MCF 10A (cell line): ENCODE data around the gene FREY1. TPM values are rescaled to one million over a fixed set of nuclear protein-coding genes. Genes with fewer than 3 reads are reported as not detected.
A peak's percentile ranks its signal among the peaks of the same experiment; 100 is the strongest.

ENCODE experiments used
- BruUV-seq: library from RNA; stranded (reverse); fragments of 400-500 nt; replicated peaks from 2 replicates; lab custom pipeline; 2021; lab: Mats Ljungman, UMichigan
- CTCF ChIA-PET: fragments of 300-600 bp; sonication (Branson Sonifier 250); formaldehyde crosslinking; extraction: SDS; loops from one replicate; lab custom pipeline; 2021; ENCODE audit warnings: antibody characterized with exemption, inconsistent platforms; lab: Yijun Ruan, JAX
- POLR2A ChIA-PET: fragments of 300-600, 350-650 bp; sonication (Branson Sonifier 250); formaldehyde crosslinking; extraction: SDS; loops from one replicate; lab custom pipeline; 2020; ENCODE audit warnings: antibody characterized with exemption, inconsistent platforms; lab: Yijun Ruan, JAX
- DNase-seq: peaks from one replicate; pipeline ENCODE4 v3.0.0-alpha.2; 2018; ENCODE audit not compliant: unreplicated experiment
- H3K27ac Mint-ChIP-seq: one replicate; pipeline ENCODE4 v1.8.0; 2022; ENCODE audit warnings: mild to moderate bottlenecking, low read depth, mixed read lengths; ENCODE audit not compliant: unreplicated experiment
- H3K27me3 Mint-ChIP-seq: one replicate; pipeline ENCODE4 v1.8.0; 2022; ENCODE audit warnings: mixed read lengths; ENCODE audit not compliant: insufficient read depth, unreplicated experiment
- H3K36me3 Mint-ChIP-seq: one replicate; pipeline ENCODE4 v1.8.0; 2022; ENCODE audit warnings: mild to moderate bottlenecking, moderate library complexity, mixed read lengths; ENCODE audit not compliant: insufficient read depth, unreplicated experiment
- H3K4me1 Mint-ChIP-seq: one replicate; pipeline ENCODE4 v1.8.0; 2022; ENCODE audit warnings: mixed read lengths; ENCODE audit not compliant: insufficient read depth, unreplicated experiment
- H3K4me3 Mint-ChIP-seq: one replicate; pipeline ENCODE4 v1.8.0; 2022; ENCODE audit warnings: mild to moderate bottlenecking, moderate library complexity, mixed read lengths; ENCODE audit not compliant: unreplicated experiment
- H3K9me3 Mint-ChIP-seq: one replicate; pipeline ENCODE4 v1.8.0; 2022; ENCODE audit warnings: mixed read lengths; ENCODE audit not compliant: unreplicated experiment
- intact Hi-C: fragments of 100-400 bp; cut with micrococcal nuclease; formaldehyde crosslinking; loops from 2 replicates; pipeline ENCODE4 v1.14.1; 2022
- total RNA-seq: library from RNA; stranded (reverse); gene quantifications from 2 replicates; pipeline ENCODE4 v1.2.3, GENCODE V29; 2022
- TF ChIP-seq, protein P1 (sequence below): fragments of 200-600 bp; IDR thresholded peaks from one replicate; pipeline ENCODE4 v1.8.0; 2022; ENCODE audit warnings: antibody characterized with exemption, mild to moderate bottlenecking; ENCODE audit not compliant: unreplicated experiment

FREY1 gene
- total RNA-seq, 1 experiment from 2014 or later, result 1.3 TPM

DNA sequence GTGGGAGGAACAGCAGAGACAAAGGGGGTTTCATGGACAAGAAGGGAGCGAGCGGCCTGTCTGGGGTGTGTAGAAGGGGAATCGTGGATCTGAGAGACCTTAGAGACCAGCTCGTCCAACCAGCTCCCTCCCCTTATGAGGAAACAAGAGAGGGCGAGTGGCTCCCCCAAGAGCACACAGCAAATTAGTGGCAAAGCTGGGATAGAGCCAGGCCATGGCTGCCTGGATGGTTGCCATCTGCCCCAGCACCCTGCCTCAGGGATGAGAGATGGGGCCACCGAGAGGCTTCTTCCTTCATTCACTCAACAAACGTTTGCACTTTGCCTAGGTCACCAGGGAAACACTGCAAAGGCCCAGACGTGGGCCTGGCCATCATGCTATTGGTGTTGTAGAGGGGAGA lies 17.5 kb downstream of the FREY1 start:
- POLR2A ChIA-PET, result interaction anchor here (0.6 to 0.8 kb wide), 2 partner anchors 27 to 85 kb away, joined by 3 to 4 read pairs; no protein-coding TSS in a partner anchor
- no peak for DNase-seq
- CTCF ChIA-PET, result interaction anchor here (1.3 kb wide), 1 partner anchor 11 kb away, joined by 5 read pairs; no protein-coding TSS in a partner anchor

DNA sequence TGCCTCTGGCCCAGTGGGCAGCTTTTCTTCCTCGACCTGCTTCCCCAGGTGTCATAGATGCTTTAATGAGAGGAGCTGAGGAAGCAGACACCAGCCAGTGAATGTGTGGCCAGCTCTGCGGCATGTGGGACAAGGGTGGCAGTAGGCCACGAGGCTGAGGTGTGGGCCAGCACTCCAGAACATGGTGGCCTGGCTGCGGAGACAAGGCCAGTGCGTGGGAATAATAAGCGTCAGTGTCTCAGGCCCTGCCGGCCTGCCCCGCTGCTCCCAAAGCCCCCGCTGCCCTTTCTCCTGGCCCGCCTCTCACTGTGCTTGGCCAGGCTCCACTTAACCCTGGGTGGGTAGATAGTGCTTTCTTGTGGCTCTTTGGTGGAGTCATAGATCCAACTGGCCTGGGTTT lies 19.5 kb downstream of the FREY1 start:
- Mint-ChIP-seq H3K27ac (no peak overlapping the region), H3K27me3 (peaks cover 12% of the 10 kb centered on the region), H3K4me1 (no peaks in the 10 kb centered on the region), H3K36me3 (no peaks in the 10 kb centered on the region), H3K4me3 (no peak overlapping the region), H3K9me3 (no peaks in the 10 kb centered on the region)
- ChIA-PET POLR2A (interaction anchor here (0.6 kb wide), 1 partner anchor 23 kb away, joined by 4 read pairs; no protein-coding TSS in a partner anchor), CTCF (interaction anchor here (1.0 to 1.5 kb wide), 2 partner anchors 15 to 78 kb away, joined by 3 to 5 read pairs; no protein-coding TSS in a partner anchor)
- TF ChIP-seq, protein P1, sequence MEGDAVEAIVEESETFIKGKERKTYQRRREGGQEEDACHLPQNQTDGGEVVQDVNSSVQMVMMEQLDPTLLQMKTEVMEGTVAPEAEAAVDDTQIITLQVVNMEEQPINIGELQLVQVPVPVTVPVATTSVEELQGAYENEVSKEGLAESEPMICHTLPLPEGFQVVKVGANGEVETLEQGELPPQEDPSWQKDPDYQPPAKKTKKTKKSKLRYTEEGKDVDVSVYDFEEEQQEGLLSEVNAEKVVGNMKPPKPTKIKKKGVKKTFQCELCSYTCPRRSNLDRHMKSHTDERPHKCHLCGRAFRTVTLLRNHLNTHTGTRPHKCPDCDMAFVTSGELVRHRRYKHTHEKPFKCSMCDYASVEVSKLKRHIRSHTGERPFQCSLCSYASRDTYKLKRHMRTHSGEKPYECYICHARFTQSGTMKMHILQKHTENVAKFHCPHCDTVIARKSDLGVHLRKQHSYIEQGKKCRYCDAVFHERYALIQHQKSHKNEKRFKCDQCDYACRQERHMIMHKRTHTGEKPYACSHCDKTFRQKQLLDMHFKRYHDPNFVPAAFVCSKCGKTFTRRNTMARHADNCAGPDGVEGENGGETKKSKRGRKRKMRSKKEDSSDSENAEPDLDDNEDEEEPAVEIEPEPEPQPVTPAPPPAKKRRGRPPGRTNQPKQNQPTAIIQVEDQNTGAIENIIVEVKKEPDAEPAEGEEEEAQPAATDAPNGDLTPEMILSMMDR, result no peak
- intact Hi-C loops, result no loop called here
- no TSS peak for BruUV-seq
- no peak for DNase-seq

More for the DNA sequence above, 17.5 kb downstream of the FREY1 start:
- intact Hi-C loops, result no loop called here
- H3K4me1 Mint-ChIP-seq, result no peaks in the 10 kb centered on the region
- TF ChIP-seq, protein P1, result no peak
- no peaks in the 10 kb centered on the region for H3K36me3 Mint-ChIP-seq
- peaks cover 12% of the 10 kb centered on the region for H3K27me3 Mint-ChIP-seq
- H3K9me3 Mint-ChIP-seq, result no peaks in the 10 kb centered on the region
- no peak overlapping the region for H3K27ac Mint-ChIP-seq
- BruUV-seq, result no TSS peak
- H3K4me3 Mint-ChIP-seq, result no peak overlapping the region

DNA sequence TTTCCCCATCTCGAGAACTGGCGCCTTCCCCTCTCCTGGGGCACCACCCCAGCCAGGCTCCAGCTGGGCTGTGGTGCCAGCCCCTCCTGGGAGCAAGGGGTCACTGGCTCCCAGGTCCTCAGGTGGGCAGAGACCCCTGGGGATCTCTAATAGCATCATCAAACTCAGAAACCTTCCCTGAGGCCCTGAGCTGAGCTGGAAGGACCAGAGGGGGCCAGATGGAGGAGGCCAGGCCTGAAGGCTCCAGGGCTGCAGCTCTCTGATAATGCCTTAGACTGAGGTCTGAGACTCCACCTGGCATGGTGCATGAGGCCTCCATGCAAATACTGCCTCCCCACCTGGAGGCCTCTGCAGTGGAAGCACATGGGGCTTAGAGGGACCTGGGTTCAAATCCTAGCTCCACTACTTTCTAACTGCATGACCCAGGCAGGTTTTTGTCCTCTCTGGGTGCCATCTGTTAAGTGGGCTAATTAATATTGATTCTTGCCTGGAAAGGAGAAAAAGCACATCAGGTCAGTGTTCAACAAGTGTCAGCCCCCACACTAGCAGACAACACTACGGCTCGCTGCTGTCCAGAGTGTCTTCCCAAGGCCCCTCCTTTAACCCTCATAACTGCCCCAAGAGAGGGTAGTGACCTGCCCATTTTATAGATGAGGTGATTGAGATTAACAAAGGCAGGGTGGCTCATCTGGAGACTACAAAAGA lies 20.1 kb downstream of the FREY1 start:
- TF ChIP-seq, protein P1, result no peak
- no peak for DNase-seq
- Mint-ChIP-seq H3K4me1 (no peaks in the 10 kb centered on the region), H3K36me3 (no peaks in the 10 kb centered on the region), H3K9me3 (no peaks in the 10 kb centered on the region), H3K4me3 (no peak overlapping the region), H3K27me3 (peaks cover 12% of the 10 kb centered on the region), H3K27ac (no peak overlapping the region)
- intact Hi-C loops, result no loop called here
- ChIA-PET CTCF (interaction anchor here (0.6 kb wide), 1 partner anchor 78 kb away, joined by 3 read pairs; no protein-coding TSS in a partner anchor), POLR2A (interaction anchor here (0.6 kb wide), 1 partner anchor 22 kb away, joined by 4 read pairs; no protein-coding TSS in a partner anchor)
- BruUV-seq, result no TSS peak

DNA sequence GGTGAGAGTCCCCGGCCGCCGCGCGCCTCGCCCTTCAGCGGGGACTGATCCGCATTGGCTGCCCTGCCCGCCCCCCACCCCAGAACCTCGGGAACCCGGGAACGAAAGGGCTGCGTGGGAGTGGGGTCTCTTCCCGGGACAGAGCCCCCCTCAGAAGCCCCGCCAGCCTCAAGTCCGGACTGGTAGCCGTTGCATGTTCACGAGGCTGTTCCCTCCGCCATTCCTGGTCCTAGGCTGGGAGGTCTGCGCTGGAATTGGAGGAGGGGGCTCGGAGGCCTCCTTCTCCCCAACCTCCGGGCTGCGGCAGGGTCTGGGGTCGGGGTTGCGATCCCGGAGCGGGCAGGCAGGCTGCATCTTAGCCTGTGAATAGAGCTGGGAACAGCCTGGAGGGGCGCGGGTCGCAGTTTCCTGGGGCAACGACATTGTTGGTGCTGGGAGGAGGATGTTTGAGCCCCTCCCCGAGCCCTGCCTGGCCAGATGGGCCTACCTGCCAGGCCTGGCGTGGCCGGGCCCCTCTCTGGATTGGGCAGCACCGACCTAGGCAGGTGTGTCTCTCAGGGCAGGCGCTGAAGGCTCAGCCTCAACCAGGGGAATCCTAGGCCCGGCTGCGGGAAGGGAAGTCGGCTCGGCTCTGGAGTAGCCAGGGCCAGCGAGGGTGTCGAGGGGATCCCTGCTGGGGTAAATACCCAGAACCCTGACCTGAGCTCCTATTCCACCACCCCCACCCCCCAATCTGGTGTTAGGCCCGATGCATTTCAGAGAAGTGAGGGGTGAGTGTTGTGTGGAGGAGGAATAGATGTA lies 20.9 kb downstream of the FREY1 start:
- ChIA-PET CTCF (interaction anchor here (0.6 kb wide), 1 partner anchor 79 kb away, joined by 3 read pairs; no protein-coding TSS in a partner anchor), POLR2A (no interaction called here)
- no TSS peak for BruUV-seq
- H3K36me3 Mint-ChIP-seq, result no peaks in the 10 kb centered on the region
- TF ChIP-seq, protein P1, result no peak
- no peaks in the 10 kb centered on the region for H3K4me1 Mint-ChIP-seq
- H3K27me3 Mint-ChIP-seq, result peaks cover 5% of the 10 kb centered on the region
- intact Hi-C loops, result no loop called here
- no peak overlapping the region for H3K27ac Mint-ChIP-seq
- H3K9me3 Mint-ChIP-seq, result no peaks in the 10 kb centered on the region
- peak overlapping the region; percentile 38 for H3K4me3 Mint-ChIP-seq
- no peak for DNase-seq
